RWPE1 (cell line): ENCODE results near the gene PRLR.
A peak's percentile ranks its signal among the peaks of the same experiment; 100 is the strongest.

Experiments used
- CTCF ChIA-PET: fragments of 350-600 bp; sonication (Branson Sonifier 250); formaldehyde crosslinking; extraction: SDS; loops from one replicate; lab custom pipeline; 2021; lab: Yijun Ruan, JAX
- POLR2A ChIA-PET: fragments of 400-600 bp; formaldehyde crosslinking; extraction: SDS; loops from one replicate; lab custom pipeline; 2020; ENCODE audit warnings: antibody characterized with exemption; ENCODE audit not compliant: low non-redundant PET; lab: Yijun Ruan, JAX
- DNase-seq: peaks from one replicate; pipeline ENCODE4 v3.0.0; 2012; ENCODE audit warnings: low spot score
- H3K27ac ChIP-seq: fragments of 450-650 bp; 2 replicates; pipeline ENCODE4 v1.5.1; 2017
- CTCF ChIP-seq: fragments of 450-650 bp; conservative IDR thresholded peaks from 2 replicates; pipeline ENCODE4 v1.5.1; 2017; ENCODE audit warnings: low read depth, mild to moderate bottlenecking

The PRLR gene

GRCh38 chr5:35183556-35183955, 46.7 kb downstream of the PRLR start:
- TF ChIP-seq CTCF = no peak
- ChIA-PET POLR2A (no interaction called here), CTCF (interaction anchor here (0.6 kb wide), 1 partner anchor 11 kb away, joined by 3 read pairs; no protein-coding TSS in a partner anchor)
- no peak overlapping the region for H3K27ac ChIP-seq
- DNase-seq = no peak

- POLR2A ChIA-PET = no interaction called here
- CTCF ChIA-PET = interaction anchor here (0.6 kb wide), 2 partner anchors 11 to 152 kb away, joined by 3 read pairs; no protein-coding TSS in a partner anchor
- peak; percentile 30 for DNase-seq
- H3K27ac ChIP-seq = no peak overlapping the region
- TF ChIP-seq CTCF = no peak
Observed at GRCh38 chr5:35182910-35183535, 47.3 kb downstream of the PRLR start.

GRCh38 chr5:35182486-35182885, 47.8 kb downstream of the PRLR start:
- no peak overlapping the region for H3K27ac ChIP-seq
- DNase-seq = no peak
- POLR2A ChIA-PET = no interaction called here
- TF ChIP-seq CTCF = no peak
- CTCF ChIA-PET = interaction anchor here (0.6 kb wide), 1 partner anchor 151 kb away, joined by 3 read pairs; no protein-coding TSS in a partner anchor

DNA sequence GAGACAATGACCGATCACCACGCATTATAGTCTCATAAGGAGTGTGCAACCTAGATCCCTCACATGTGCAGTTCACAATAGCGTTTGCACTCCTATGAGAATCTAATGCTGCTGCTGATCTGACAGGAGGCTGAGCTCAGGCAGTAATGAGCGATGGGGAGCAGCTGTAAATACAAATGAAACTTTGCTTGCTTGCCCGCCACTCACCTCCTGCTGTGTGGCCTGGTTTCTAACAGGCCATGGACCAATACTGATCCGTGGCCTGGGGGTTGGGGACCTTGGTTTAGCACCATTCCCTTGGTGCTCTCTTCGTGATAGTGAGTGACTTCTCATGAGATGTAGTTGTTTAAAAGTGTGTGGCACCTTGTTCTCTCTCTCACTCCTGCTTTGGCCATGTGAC, 50.2 kb downstream of the PRLR start:
- no peak for TF ChIP-seq CTCF
- CTCF ChIA-PET = no interaction called here
- no peak for DNase-seq
- POLR2A ChIA-PET = no interaction called here
- no peak overlapping the region for H3K27ac ChIP-seq

GRCh38 chr5:35177783-35178182, 52.5 kb downstream of the PRLR start:
- ChIA-PET CTCF (no interaction called here), POLR2A (no interaction called here)
- no peak overlapping the region for H3K27ac ChIP-seq
- TF ChIP-seq CTCF = no peak
- no peak for DNase-seq

- ChIA-PET CTCF (no interaction called here), POLR2A (no interaction called here)
- DNase-seq = no peak
- no peak for TF ChIP-seq CTCF
- no peak overlapping the region for H3K27ac ChIP-seq
Observed at GRCh38 chr5:35172533-35172932, 57.8 kb downstream of the PRLR start.
